GM18907 (cell line): ENCODE data around the gene MARK4.
"Not testable (repeated sequence)": the region's sequence is repeated elsewhere in the genome, so short reads cannot be mapped to it uniquely, and the experiment has no call there.

Experiments
- ATAC-seq: cut with Tn5 transposase; IDR thresholded peaks from one replicate; pipeline ENCODE4 v1.9.1; 2021; ENCODE audit warnings: mild to moderate bottlenecking, moderate library complexity; ENCODE audit not compliant: unreplicated experiment

The MARK4 gene

DNA sequence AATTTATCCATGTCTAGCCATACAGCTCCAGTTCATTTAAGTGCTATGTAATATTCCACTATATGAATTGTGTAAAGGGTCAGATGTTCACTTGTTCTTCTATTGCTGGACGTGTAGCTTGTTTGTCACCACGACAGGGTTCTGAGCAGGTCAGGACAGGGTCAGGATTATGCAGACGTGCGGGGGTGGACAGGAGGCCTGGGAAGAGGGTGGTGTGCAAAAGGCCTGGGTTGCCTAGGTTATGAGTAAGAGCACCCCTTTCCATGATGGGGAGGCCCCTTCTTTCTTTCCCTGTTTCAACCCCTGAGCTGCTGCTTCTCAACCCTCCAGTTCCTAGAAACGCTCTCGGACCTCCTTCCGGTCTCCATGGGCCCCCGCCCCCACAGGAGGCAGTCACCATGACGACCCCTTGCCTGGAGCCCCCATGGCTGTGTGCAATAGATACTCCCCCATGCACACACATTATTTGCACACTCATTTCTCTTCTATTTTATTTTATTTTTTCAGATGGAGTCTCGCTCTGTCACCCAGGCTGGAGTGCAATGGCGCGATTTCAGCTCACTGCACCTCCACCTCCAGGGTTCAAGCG lies 7.8 kb upstream of the MARK4 start:
- no peak for ATAC-seq

- ATAC-seq, result no peak
These were observed 6.8 kb upstream of the MARK4 start for GRCh38 chr19:45244133-45244794.

- no peak for ATAC-seq
These were observed 5.7 kb upstream of the MARK4 start, which contains the start of gene EXOC3L2 for GRCh38 chr19:45245334-45245787. TSS of gene EXOC3L2 (minus strand) at chr19:45245407. CDS start at chr19:45239045, 6,362 bp downstream.

- no peak for ATAC-seq
These were observed 5.2 kb upstream of the MARK4 start for GRCh38 chr19:45245826-45246225.

DNA sequence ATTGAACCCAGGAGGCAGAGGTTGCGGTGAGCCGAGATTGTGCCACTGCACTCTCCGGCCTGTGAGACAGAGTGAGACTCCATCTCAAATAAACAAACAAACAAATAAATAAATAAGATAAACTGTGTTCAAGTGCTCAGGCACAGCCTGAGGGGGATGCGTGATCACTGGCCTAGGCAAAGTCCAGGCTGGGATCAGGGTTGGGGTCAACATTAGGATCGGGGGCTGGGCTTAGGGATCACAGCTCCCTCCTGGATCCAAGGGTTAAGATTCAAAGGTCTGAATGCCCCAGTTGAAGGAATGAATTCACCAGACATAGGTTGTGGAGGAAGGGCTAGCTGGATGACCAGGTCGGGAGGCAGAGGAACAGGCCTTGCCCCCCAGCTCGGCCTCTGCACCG lies 3.9 kb upstream of the MARK4 start:
- no peak for ATAC-seq

- ATAC-seq, result no peak
These were observed 1.6 kb upstream of the MARK4 start for GRCh38 chr19:45249261-45250033.

GRCh38 chr19:45250216-45250831 lies 747 bp upstream of the MARK4 start:
- ATAC-seq, result no peak

DNA sequence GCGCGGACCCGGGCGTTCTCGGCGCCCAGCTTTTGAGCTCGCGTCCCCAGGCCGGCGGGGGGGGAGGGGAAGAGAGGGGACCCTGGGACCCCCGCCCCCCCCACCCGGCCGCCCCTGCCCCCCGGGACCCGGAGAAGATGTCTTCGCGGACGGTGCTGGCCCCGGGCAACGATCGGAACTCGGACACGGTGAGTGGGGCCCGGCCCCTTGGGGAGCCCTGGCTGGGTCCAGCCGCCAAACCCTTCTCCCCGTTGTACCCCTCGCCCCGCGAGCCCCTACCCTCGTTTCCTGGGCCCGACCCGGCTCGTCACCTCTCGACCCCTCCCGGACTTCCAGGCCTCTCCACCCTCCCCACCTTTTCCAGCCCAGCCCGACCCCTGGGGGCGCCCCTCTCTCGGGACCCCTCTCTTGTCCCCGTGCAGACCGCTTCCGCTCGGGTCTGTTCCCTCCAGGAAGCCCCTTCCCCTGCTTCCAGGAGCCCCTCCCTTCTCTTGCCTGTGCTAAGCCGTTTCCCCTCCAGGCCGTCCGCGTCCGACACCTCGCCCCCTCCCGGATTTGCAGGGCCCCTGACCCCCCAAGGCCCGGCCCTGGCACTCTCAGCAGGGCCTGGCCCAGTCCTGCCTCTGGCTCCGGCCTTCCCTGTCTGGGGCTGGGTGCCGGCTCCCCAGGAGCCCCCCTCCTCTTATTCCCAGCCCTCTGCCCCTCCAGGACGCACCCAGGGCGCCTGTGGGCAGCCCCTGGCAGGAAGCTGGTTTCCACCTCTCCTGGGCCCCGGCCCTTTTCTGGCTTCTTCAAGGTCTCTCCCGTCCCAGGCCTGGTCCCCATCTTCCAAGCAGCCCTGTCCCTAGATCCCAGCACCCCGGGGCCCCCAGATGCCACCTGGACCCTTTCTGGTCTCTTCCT lies 632 bp downstream of the MARK4 start:
- ATAC-seq, result no peak

GRCh38 chr19:45253396-45254027 lies 2.4 kb downstream of the MARK4 start:
- no peak for ATAC-seq

DNA sequence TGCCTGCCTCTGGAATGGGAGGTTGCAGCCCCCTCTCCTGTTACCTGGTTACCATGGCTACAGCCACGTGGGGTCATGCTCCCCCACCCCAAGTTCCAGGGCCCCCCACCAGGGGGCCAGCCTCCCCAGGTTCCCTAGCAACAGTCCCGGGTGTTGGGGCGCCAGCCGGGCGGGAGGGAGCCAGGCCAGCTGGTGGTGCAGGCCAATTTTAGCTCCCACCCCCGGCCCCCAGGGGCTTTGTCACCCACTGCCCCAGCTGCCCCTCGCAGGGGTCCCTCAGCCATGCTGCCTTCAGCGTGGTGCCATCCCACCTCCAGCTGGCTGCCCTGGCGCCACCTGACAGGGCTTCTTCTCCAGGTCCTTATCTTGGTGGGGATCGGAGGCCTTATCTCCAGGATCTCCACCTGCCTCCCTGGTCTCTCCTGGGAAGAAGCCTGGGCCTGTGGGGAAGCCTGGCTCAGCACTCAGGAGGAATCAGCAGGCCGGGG lies 3.0 kb downstream of the MARK4 start:
- no peak for ATAC-seq

DNA sequence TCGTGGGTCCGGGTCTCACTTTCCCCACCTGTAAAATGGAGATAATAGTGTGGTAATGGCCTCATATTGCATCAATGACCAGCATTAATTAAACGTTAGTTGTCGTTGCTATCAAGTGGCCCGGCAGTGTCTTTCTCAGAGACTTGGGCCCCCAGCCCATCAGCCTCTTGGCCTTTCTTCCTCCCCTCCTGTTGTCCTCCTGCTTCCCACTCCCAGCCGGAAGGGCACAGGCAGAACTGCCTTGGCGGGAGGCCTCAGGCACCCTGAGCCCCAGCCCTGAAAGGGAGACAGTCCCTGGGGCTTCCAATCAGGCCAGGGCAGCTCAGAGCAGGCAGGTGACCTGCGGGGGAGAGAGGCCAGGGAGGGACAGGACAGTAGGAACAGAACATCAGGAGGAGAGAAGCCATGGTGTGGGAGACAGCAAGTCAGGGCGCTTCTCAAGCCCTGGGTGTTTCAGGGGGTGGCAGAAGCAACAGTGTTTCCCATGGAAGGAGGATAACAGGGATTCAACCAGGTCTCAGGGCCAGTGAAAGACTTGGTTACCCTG lies 4.6 kb downstream of the MARK4 start:
- ATAC-seq, result no peak

- no peak for ATAC-seq
These were observed 5.8 kb downstream of the MARK4 start for GRCh38 chr19:45256836-45257235.

- ATAC-seq, result no peak
These were observed 7.8 kb downstream of the MARK4 start for GRCh38 chr19:45258862-45259261.

DNA sequence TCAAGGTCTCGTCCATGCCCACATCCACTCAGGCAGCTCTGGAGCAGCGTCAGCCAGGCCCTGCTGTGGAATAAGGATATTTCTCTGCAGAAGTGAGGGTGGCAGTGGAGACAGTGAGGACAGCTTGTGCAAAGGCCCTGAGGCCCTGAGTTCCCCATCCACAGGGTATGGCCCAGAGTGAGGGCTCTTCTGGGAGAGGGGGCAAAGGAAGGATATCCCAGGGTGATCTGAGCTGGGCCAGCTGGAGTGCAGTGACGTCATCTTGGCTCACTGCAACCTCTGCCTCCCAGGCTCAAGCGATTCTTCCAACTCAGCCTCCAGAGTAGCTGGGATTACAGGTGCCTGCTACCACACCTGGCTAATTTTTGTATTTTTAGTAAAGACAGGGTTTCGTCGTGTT lies 11.5 kb downstream of the MARK4 start:
- ATAC-seq, result no peak

DNA sequence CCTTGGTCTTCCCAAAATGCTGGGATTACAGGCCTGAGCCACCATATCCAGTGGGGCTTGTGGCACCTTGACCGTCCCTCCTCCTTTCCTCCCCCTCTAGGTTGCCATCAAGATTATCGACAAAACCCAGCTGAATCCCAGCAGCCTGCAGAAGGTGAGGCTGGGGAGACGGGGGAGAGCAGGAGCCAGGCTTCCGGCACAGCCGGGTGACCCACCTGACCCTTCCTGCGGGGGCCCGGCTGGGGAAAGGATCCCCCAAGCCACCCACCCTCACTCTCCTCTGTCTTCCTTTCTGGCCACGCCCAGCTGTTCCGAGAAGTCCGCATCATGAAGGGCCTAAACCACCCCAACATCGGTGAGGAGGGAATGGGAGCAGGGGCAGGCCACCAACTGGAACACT lies 11.9 kb downstream of the MARK4 start:
- ATAC-seq, result no peak

- no peak for ATAC-seq
These were observed 13.8 kb downstream of the MARK4 start for GRCh38 chr19:45264781-45265317.

DNA sequence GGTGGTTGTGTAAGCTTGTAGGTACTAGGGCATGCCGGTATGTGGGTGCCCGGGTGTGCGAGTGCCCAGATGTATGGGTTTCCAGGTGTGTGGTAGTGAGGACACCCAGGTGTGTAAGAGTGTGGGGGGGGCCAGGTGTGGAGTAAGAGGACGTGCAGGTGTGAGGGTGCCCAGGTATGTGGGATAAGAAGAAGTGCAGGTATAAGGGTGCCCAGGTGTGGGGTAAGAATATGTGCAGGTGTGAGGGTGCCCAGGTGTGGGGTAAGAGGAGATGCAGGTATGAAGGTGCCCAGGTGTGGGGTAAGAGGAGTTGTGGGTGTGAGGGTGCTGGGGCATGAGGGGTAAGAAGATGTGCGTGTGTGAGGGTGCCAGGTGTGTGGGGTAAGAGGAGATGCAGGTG lies 14.3 kb downstream of the MARK4 start:
- ATAC-seq, result no peak

DNA sequence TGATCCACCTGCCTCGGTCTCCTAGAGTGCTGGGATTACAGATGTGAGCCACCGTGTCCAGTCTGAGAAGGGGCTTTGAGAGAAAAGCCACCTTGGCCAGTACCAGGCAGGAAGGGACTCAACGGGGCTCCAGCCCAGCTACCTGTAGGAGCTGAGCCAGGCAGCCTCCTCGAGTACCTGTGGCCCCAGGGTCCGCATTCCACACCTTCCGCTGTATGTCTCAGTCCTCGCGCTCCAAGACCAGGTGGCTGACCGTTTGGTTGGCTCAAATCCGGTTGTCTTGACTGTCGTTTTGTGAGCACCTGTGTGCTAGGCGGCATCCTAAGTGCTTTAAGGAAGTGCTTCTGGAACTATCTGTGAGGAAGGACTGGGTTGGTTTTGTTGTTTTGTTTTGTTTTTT lies 16.2 kb downstream of the MARK4 start:
- ATAC-seq, result no peak

DNA sequence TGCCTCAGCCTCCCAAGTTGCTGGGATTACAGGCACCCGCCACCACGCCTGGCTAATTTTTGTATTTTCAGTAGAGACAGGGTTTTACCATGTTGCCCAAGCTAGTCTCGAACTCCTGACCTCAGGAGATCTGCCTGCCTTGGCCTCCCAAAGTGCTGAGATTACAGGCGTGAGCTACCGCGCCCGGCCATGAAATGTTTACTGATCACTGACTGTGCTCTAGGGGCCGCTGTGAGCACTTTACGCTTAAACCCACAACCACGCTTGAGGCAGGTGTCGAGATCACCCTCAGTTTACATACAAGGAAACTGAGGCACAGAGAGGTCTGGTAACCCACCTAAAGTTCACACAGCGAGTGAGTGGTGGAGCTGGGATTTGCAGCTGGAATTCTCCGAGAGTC lies 18.9 kb downstream of the MARK4 start:
- ATAC-seq, result not testable (repeated sequence)
